ENCODE measurements around the gene POU3F1.
A peak's percentile ranks its signal among the peaks of the same experiment; 100 is the strongest.

The POU3F1 gene

DNA sequence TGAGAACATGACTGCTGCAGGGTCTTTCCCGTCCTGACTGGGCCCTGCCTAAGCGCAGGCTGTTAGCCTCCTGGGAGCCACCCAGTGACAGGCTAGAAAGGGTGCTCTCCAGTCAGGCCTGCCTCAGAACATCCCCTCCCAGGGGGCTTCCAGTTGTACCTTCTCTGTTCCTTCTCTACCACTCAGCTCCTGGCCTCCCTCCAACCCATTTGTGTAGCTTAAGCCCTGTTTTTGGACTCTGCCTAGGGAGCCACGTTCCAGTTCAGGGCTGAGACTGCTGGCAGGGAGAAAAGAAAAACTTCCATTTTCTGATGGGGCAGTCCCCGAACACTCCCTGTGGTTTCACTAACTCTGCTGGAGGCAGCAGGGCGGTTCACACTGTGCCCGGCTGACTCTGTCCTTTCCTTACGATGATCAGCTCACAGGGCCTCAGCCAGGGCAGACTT is 15.3 kb upstream of the POU3F1 start:
- Mint-ChIP-seq H3K27ac (no peak overlapping the region), H3K27me3 (peaks cover 44% of the 10 kb centered on the region), H3K4me3 (peak overlapping the region in 1 of 2 donors; percentile 9), H3K9me3 (no peaks in the 10 kb centered on the region), H3K4me1 (peaks cover 9% of the 10 kb centered on the region)
- DNase-seq (no peak), ATAC-seq (peak; percentile 75)

DNA sequence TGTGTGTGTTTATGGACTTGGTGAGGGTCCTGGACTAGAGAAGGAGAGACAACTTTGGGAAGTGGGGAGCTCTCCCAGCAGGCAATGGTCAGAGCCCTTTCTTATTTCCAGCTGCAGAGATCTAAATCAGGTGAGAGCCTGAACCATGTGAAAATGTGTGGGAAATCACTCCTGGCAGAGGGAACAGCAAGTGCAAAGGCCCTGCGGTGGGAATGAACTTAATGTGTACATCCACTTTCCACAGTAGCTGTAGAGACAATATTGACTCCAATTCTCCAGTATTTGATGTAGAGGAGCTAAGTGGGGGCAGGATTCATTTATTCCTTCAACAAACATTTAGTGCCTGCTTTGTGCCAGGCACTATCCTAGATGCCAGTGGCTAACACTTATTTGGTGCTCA is 14.7 kb upstream of the POU3F1 start:
- peaks cover 9% of the 10 kb centered on the region for H3K4me1 Mint-ChIP-seq

DNA sequence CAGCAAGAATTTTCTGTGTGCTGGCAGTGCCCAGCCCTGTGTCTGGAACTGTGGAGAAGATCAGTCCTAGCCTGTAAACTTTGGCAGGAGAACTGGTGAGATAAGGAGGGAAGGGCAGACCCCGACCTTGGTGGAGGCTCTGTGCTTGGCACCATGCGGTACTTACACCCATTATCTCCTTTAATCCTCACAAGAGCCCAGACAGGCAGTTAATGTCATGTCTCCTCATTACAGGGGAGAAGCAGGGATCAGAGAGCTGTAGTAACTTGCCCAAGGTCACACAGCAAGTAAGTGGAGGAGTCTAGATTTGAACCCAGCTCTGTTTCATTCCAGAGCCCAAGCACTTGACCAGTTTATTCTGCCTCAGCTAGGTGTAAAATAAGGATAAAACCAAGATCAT is 13.9 kb upstream of the POU3F1 start:
- Mint-ChIP-seq H3K27ac (no peak overlapping the region), H3K9me3 (no peaks in the 10 kb centered on the region), H3K4me1 (peaks cover 9% of the 10 kb centered on the region), H3K4me3 (no peak overlapping the region), H3K27me3 (peaks cover 57% of the 10 kb centered on the region)
- DNase-seq: no peak
- ATAC-seq: no peak

More for the DNA sequence above, 14.7 kb upstream of the POU3F1 start:
- no peak for DNase-seq
- Mint-ChIP-seq H3K27ac (peak overlapping the region in 1 of 2 donors; percentile 5), H3K9me3 (no peaks in the 10 kb centered on the region), H3K4me3 (no peak overlapping the region), H3K27me3 (peaks cover 49% of the 10 kb centered on the region)
- ATAC-seq: no peak

DNA sequence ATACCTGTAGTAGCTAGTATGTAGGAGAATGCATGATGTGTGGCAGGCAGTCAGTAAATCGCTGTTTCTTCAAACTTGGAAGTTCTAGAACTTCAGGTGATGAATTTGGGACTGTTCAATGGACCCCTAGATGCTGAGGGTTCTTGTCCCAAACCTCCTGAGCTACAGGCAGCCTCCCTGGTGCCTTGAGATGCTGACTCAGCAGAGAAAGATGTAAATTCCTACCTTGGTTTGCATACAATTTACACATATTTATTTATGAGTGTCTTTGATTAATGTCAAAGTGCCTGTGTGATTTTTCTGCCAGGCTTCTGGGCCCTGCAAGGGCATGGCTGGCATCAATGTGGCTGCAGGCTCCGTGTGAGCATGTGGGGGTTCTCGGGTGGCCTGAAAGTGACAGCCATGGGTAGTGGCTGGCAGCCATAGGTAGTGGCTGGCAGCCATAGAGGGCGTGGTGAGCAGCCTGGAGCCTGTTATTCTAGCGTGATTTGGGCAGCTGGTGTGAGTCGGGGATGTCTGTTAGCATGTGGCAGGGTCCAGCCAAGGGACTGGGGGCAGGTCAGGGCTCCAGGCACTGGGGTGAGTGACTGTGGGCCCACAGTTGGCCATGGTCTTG is 13.2 kb upstream of the POU3F1 start:
- H3K4me3 Mint-ChIP-seq: no peak overlapping the region
- H3K27me3 Mint-ChIP-seq: peaks cover 65% of the 10 kb centered on the region
- DNase-seq: no peak
- H3K27ac Mint-ChIP-seq: no peak overlapping the region
- no peak for ATAC-seq
- no peaks in the 10 kb centered on the region for H3K9me3 Mint-ChIP-seq
- H3K4me1 Mint-ChIP-seq: peaks cover 9% of the 10 kb centered on the region

DNA sequence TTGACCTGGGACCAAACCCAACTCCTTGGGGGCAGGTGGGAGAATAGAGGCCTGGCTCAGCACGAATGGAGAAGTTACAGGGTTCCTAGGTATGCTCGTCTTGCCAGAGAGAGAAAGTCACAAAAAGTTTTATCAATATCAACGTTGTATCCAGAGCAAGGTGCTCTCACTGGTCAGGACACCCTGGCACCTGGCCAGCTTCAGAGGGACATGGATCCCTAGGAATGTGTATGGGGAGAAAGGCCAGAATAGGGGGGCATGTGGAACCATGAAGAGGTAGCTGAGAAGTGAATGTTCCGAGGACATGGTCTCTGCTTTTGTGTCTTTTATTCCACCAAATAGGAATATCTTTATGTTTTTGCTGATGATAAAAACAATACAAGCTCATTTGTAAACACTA is 9.4 kb upstream of the POU3F1 start:
- Mint-ChIP-seq H3K27me3 (peaks cover 84% of the 10 kb centered on the region), H3K4me1 (peaks cover 22% of the 10 kb centered on the region), H3K27ac (no peak overlapping the region), H3K9me3 (no peaks in the 10 kb centered on the region), H3K4me3 (no peak overlapping the region)
- no peak for ATAC-seq
- DNase-seq: no peak

DNA sequence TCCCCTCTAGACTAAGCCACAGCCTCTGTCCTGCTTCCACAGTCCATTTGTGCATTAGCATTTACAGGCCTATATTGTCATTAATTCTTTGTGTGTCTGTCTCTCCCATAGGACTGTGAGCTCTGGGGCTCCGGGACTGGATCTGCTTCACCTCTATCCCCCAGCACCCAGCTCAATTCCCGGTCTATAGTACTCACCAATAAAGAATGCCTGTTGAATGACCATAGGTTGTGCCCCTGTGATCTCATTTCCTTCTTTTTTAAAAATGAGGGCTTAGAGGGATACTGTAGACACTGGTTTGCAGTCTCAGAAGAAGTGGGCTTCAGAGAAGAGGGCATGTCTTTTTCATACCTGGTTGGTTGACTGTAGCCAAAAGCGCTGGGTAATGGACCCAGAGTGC is 8.8 kb upstream of the POU3F1 start:
- no peak for DNase-seq
- H3K27ac Mint-ChIP-seq: peak overlapping the region in 1 of 2 donors; percentile 43
- no peak for ATAC-seq
- no peak overlapping the region for H3K4me3 Mint-ChIP-seq
- peaks cover 22% of the 10 kb centered on the region for H3K4me1 Mint-ChIP-seq
- no peaks in the 10 kb centered on the region for H3K9me3 Mint-ChIP-seq
- H3K27me3 Mint-ChIP-seq: peaks cover 81% of the 10 kb centered on the region

DNA sequence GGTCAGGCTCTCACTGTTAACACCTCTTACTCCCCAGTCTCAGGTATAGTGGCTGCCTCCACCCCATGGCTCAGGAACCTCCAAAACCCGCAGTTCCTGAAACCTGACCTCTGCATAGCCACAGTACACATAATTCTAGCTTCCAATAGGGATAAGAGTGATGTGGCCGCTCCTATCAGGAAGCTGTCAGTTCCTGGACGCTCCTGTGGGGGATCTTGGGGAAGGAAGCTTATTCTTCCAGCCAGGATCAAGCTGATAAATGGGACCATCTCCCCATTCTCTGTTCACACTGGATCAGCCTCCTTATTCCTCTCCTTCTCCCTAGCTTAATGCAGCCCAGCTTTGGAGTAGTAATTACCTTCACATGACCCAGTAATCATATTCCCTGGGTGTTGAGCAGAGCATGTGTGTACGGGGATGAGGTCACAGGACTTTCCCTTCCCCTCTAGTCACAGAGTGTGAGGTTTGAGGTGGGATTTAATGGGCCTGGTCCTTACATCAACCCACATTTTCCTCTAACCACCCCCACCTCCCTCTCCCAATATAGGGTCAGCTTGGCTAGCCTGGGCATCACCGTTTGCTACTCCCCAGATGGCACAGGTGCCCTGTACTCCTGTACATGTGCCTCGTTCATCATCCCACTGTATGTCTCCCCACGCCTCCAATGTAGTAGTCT is 7.0 kb upstream of the POU3F1 start:
- ATAC-seq: peak; percentile 68
- Mint-ChIP-seq H3K9me3 (no peaks in the 10 kb centered on the region), H3K27ac (peak overlapping the region in 1 of 2 donors; percentile 30), H3K27me3 (peaks cover 68% of the 10 kb centered on the region), H3K4me1 (peaks cover 22% of the 10 kb centered on the region), H3K4me3 (no peak overlapping the region)
- DNase-seq: no peak

DNA sequence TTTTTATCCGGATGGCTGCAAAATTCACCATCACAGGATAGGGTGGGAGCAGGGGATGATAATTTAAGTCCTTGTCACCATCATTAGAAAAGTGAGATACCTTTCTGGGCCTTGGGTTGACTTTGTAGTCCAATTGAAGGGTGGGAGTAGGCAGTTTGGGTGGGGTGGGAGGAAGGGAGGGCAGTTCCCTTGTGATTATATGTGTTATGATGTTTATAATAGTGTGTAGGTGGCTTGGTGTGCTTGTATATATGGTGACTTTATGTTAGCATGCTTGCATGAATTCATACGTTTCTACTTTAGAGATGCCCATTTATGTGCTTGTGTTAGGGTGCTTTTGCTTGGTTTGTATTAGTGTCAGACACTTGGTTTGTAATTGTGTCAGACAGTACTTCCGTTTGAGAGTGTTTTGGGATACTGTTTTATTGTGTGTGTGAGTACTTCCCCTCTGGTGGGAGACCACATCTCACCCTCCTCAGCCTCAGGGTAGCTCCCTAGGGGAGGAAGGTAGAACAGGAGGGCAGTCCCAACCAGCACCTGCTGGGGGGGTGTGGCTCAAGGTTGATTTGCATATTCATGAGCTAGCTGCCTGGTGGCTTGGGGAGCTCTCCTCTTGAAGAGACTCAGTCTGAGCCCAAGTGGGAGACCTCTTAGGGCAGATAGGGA is 6.3 kb upstream of the POU3F1 start:
- Mint-ChIP-seq H3K4me3 (no peak overlapping the region), H3K4me1 (peaks cover 22% of the 10 kb centered on the region), H3K27me3 (peaks cover 69% of the 10 kb centered on the region), H3K9me3 (no peaks in the 10 kb centered on the region), H3K27ac (peak overlapping the region in 1 of 2 donors; percentile 30)
- no peak for DNase-seq
- peak; percentile 68 for ATAC-seq

DNA sequence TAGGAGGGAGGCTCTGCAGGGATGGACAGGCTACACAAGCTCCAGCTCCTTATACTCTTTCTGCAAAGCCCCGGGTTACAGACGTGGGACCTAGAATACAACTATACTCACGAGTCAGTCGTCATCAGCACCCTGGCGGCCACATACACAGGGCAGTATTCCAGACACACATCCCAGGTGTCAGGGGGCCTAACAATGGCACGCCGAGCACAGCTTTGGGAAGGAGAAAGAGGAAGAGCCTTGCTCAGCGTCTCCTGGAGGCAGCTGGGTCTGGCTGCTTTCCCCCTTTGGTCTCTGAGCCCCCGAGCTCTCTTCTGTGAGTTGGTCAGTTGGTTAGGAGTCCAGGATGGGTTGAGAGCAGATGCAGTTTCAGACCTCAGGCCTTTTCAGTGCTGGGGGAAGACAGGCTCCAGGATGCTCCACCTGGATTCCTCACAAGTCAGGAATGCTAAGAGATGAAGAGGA is 4.5 kb upstream of the POU3F1 start:
- Mint-ChIP-seq H3K9me3 (no peaks in the 10 kb centered on the region), H3K4me3 (no peak overlapping the region), H3K4me1 (peaks cover 30% of the 10 kb centered on the region), H3K27ac (no peak overlapping the region), H3K27me3 (peaks cover 69% of the 10 kb centered on the region)
- ATAC-seq: no peak
- DNase-seq: no peak

DNA sequence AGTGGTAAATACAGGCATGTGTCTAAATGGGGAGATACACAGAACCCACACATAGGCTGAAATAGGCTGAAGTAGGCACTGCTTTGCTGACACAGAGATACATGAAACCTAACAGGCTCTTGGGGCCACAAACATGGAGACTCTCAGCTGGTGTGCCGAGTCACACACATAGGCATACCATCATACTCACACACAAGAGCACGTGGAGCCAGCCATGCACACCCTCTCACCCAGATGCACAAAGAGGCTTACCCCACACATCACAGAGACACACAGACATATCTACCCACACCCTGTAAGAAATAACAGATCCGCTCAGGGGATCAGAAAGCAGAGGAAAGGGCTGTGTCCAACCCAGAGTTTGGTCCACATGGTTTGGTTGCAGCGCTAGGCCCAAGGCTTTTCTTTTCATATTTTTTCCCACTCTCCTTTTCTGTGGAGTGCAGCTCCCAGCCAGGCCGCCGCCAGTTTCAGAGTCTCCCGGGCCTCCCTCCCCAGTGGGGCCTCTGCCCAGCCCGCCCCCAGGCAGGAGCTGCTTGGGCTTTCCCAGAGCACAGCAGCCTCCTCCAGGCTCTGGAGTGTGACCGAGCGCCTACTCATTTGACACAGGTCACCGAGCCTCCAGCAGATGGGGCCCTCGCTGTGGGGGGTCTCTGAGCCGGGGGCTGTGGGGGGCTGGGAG is 3.9 kb upstream of the POU3F1 start:
- Mint-ChIP-seq H3K9me3 (no peaks in the 10 kb centered on the region), H3K4me3 (no peak overlapping the region), H3K4me1 (peaks cover 30% of the 10 kb centered on the region), H3K27me3 (peaks cover 63% of the 10 kb centered on the region), H3K27ac (no peak overlapping the region)
- no peak for DNase-seq
- no peak for ATAC-seq

DNA sequence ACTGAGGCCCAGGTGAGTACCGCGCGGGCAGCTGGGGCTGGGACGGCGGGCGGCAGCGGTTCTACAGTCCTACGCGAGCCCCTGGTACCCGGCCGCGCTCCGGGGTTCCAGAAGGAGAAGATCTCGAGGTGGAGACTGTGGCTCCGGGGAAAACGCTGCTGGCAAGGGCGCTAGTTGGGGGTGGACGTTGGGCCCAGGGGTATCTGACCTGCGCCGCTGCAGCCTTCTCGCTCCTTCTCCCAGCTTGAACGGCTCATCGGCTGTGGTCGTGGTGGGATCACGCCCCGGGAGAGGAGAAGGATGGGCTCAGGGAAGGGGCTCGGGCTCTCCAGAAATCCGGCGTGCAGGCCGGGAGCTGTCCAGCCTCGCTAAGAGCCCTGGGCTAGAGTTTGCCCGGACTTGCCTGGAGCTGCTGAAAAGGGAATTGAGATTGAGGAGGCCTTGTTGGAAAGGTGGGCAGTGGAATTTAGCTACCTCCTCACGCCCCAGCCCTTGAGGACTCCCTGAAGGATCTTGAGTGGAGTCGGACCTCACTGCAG is 1.1 kb upstream of the POU3F1 start:
- ATAC-seq: peak; percentile 17
- Mint-ChIP-seq H3K27ac (no peak overlapping the region), H3K4me3 (peak overlapping the region; percentile 79 to 81), H3K9me3 (no peaks in the 10 kb centered on the region), H3K27me3 (peaks cover 60% of the 10 kb centered on the region), H3K4me1 (peaks cover 33% of the 10 kb centered on the region)
- no peak for DNase-seq

DNA sequence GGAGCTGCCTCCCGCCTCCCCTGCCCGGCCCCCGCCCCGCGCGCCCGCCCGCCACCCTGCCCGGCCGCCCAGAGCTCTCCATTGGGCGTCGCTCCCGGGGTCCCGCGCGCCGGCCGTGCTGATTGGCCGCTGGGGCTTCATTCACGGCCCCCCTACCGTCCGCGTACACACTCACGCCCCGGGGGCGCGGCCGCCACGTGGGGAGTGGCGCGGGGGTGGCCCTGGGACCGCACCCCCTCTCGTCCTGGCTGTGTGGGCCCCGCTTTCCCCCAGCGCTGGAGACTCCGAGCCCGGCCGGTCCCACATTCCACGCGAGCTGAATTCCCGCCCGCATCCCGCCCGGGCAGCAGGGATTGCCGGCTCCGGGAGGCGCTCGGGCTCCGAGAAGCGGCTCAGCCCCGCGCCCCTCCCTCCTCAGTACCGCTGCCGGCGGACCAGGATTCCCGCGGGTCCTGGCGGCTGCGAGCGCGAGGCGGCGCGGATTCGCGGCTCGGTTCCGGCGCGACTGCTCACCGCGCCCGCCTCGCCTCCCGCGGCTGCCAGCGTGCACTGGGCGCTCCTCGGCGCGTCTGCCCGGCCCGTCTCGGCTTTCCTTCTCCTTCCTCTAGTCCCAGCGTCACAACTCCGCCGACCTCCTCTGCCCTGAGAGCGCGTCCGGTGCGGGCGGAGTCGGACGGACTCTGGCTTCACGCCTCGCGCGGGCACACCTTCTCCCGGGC is 450 bp upstream of the POU3F1 start:
- Mint-ChIP-seq H3K27me3 (peaks cover 60% of the 10 kb centered on the region), H3K9me3 (no peaks in the 10 kb centered on the region), H3K4me3 (peak overlapping the region; percentile 79 to 81), H3K27ac (no peak overlapping the region), H3K4me1 (peaks cover 27% of the 10 kb centered on the region)
- DNase-seq (peak; percentile 51 to 58), ATAC-seq (peak; percentile 81)

DNA sequence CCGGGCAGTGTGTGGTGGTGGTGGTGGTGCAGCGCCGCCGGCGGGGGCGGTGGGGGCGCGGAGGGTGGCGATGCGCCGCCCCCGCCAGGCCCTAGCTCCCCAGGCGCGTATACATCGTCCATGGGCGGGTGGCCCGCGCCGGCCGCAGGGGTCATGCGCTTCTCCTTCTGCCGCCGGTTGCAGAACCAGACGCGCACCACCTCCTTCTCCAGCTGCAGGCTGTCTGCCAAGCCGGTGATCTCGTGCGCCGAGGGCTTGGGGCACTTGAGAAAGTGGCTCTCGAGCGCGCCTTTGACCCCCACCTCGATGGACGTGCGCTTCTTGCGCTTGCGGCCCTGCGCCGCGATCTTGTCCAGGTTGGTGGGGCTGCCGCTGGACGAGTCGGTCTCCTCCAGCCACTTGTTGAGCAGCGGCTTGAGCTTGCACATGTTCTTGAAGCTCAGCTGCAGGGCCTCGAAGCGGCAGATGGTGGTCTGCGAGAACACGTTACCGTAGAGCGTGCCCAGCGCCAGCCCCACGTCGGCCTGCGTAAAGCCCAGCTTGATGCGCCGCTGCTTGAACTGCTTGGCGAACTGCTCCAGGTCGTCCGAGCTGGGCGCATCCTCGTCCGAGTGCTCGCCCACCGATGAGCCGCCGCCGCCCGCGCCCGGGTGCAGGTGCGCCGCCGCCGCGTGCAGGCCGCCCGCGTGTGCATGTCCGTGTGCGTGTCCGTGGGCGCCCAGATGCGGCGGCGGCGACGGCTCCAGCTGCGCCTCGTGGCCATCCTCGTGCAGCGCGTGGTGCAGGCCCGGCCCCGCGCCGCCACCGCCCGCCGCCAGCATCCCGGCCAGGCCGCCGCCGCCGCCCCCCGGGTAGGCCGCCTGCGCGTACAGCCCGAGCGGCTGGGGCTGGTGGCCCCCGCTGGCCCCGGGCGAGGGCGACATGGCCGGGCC is 926 bp downstream of the POU3F1 start:
- Mint-ChIP-seq H3K9me3 (no peaks in the 10 kb centered on the region), H3K27me3 (peaks cover 63% of the 10 kb centered on the region), H3K27ac (no peak overlapping the region), H3K4me3 (peak overlapping the region in 1 of 2 donors; percentile 35), H3K4me1 (peaks cover 27% of the 10 kb centered on the region)
- peak; percentile 8 for ATAC-seq
- no peak for DNase-seq
